Glutamatergic neuron (in vitro differentiated cells): ENCODE measurements around the gene ORMDL1. TPM values are rescaled to one million over a fixed set of nuclear protein-coding genes. Genes with fewer than 3 reads are reported as not detected.

ENCODE experiments used
- DNase-seq: peaks from one replicate; pipeline ENCODE4 v3.0.0; 2022
- H3K27ac Mint-ChIP-seq: one replicate; pipeline ENCODE4 v1.8.0; 2020; ENCODE audit warnings: mild to moderate bottlenecking, mixed read lengths, inconsistent platforms; ENCODE audit not compliant: unreplicated experiment
- H3K27me3 Mint-ChIP-seq: one replicate; pipeline ENCODE4 v1.8.0; 2020; ENCODE audit warnings: mild to moderate bottlenecking, moderate library complexity, mixed read lengths, inconsistent platforms; ENCODE audit not compliant: unreplicated experiment
- H3K36me3 Mint-ChIP-seq: one replicate; pipeline ENCODE4 v1.8.0; 2020; ENCODE audit warnings: mild to moderate bottlenecking, mixed read lengths, inconsistent platforms; ENCODE audit not compliant: unreplicated experiment
- H3K4me1 Mint-ChIP-seq: one replicate; pipeline ENCODE4 v1.8.0; 2020; ENCODE audit warnings: mild to moderate bottlenecking, low read depth, mixed read lengths, inconsistent platforms; ENCODE audit not compliant: unreplicated experiment
- H3K4me3 Mint-ChIP-seq: one replicate; pipeline ENCODE4 v1.8.0; 2020; ENCODE audit warnings: mild to moderate bottlenecking, mixed read lengths, inconsistent platforms; ENCODE audit not compliant: unreplicated experiment
- H3K9me3 Mint-ChIP-seq: one replicate; pipeline ENCODE4 v1.8.0; 2020; ENCODE audit warnings: mild to moderate bottlenecking, moderate library complexity, mixed read lengths, inconsistent platforms; ENCODE audit not compliant: unreplicated experiment
- total RNA-seq: library from RNA; stranded (reverse); fragmentation: NEBNext Ultra II Directional; extraction: Animal tissue kit (Norgen Biotek cat#: 25700); gene quantifications from one replicate; pipeline ENCODE4 v1.2.1, GENCODE V29; 2021; ENCODE audit not compliant: unreplicated experiment
- TF ChIP-seq, protein P1 (sequence below): fragments of 200-600 bp; sonication (generic); IDR thresholded peaks from one replicate; pipeline ENCODE4 v1.5.0; 2021; ENCODE audit not compliant: partially characterized antibody, unreplicated experiment

The ORMDL1 gene
- total RNA-seq, 1 donor from 2014 or later: 55.1 TPM

DNA sequence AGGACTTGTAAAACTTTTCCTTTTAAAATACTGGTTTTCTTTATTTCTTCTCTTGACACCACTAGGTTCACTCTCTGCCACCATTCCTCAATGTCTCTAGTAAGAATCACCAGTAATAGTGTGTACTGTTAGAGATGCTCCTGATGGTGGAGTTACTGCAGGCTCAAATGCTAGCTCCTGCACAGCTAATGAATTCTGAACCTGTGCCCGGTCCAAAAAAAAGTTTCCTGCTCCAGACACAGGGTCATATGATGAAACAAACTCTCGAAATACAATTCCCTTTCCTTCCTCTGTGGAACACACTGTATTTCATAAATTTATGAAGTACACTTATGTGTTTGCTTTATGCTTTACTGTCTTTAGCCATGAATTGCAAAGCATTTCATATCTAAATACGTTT is 19.3 kb upstream of the ORMDL1 start:
- DNase-seq: no peak
- no peak overlapping the region for H3K27ac Mint-ChIP-seq
- H3K36me3 Mint-ChIP-seq: no peaks in the 10 kb centered on the region
- TF ChIP-seq, protein P1, sequence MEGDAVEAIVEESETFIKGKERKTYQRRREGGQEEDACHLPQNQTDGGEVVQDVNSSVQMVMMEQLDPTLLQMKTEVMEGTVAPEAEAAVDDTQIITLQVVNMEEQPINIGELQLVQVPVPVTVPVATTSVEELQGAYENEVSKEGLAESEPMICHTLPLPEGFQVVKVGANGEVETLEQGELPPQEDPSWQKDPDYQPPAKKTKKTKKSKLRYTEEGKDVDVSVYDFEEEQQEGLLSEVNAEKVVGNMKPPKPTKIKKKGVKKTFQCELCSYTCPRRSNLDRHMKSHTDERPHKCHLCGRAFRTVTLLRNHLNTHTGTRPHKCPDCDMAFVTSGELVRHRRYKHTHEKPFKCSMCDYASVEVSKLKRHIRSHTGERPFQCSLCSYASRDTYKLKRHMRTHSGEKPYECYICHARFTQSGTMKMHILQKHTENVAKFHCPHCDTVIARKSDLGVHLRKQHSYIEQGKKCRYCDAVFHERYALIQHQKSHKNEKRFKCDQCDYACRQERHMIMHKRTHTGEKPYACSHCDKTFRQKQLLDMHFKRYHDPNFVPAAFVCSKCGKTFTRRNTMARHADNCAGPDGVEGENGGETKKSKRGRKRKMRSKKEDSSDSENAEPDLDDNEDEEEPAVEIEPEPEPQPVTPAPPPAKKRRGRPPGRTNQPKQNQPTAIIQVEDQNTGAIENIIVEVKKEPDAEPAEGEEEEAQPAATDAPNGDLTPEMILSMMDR: no peak
- H3K27me3 Mint-ChIP-seq: no peaks in the 10 kb centered on the region
- no peak overlapping the region for H3K4me3 Mint-ChIP-seq
- no peaks in the 10 kb centered on the region for H3K4me1 Mint-ChIP-seq
- H3K9me3 Mint-ChIP-seq: no peaks in the 10 kb centered on the region

GRCh38 chr2:189802396-189802912 is 18.3 kb upstream of the ORMDL1 start:
- Mint-ChIP-seq H3K27ac (no peak overlapping the region), H3K9me3 (no peaks in the 10 kb centered on the region), H3K4me3 (no peak overlapping the region), H3K4me1 (no peaks in the 10 kb centered on the region), H3K27me3 (no peaks in the 10 kb centered on the region), H3K36me3 (no peaks in the 10 kb centered on the region)
- TF ChIP-seq, protein P1: no peak
- no peak for DNase-seq

GRCh38 chr2:189799531-189799930 is 15.4 kb upstream of the ORMDL1 start:
- TF ChIP-seq, protein P1: no peak
- Mint-ChIP-seq H3K36me3 (no peaks in the 10 kb centered on the region), H3K4me3 (no peak overlapping the region), H3K4me1 (no peaks in the 10 kb centered on the region), H3K9me3 (no peaks in the 10 kb centered on the region), H3K27ac (peak overlapping the region; percentile 4), H3K27me3 (no peaks in the 10 kb centered on the region)
- DNase-seq: no peak

GRCh38 chr2:189799030-189799331 is 14.8 kb upstream of the ORMDL1 start:
- H3K9me3 Mint-ChIP-seq: no peaks in the 10 kb centered on the region
- no peaks in the 10 kb centered on the region for H3K27me3 Mint-ChIP-seq
- no peaks in the 10 kb centered on the region for H3K4me1 Mint-ChIP-seq
- H3K4me3 Mint-ChIP-seq: no peak overlapping the region
- TF ChIP-seq, protein P1: no peak
- no peaks in the 10 kb centered on the region for H3K36me3 Mint-ChIP-seq
- H3K27ac Mint-ChIP-seq: no peak overlapping the region
- DNase-seq: no peak

- Mint-ChIP-seq H3K9me3 (no peaks in the 10 kb centered on the region), H3K4me3 (no peak overlapping the region), H3K27ac (no peak overlapping the region), H3K36me3 (no peaks in the 10 kb centered on the region), H3K27me3 (no peaks in the 10 kb centered on the region), H3K4me1 (no peaks in the 10 kb centered on the region)
- DNase-seq: no peak
- TF ChIP-seq, protein P1: no peak
Measured at GRCh38 chr2:189798312-189799029, 14.3 kb upstream of the ORMDL1 start.
